ENCODE results near the gene RS1. TPM values are rescaled to one million over a fixed set of nuclear protein-coding genes. Genes with fewer than 3 reads are reported as not detected.

Gene RS1
- total RNA-seq, 4 donors from 2014 or later: not detected

GRCh38 chrX:18650662-18651061 is 21.2 kb downstream of the RS1 start:
- ATAC-seq: no peak
- Histone ChIP-seq H3K36me3 (no peaks in the 10 kb centered on the region), H3K9me3 (no peaks in the 10 kb centered on the region), H3K27me3 (no peaks in the 10 kb centered on the region), H3K27ac (no peak overlapping the region), H3K4me1 (no peaks in the 10 kb centered on the region), H3K4me3 (no peak overlapping the region)
- TF ChIP-seq POLR2A (IDR thresholded peaks at IDR 0.05): no peak
- intact Hi-C loops (cut with DNase I; ENCODE audit: low total_unique reads): no loop called here
- no peak for DNase-seq
- in situ Hi-C loops (cut with MboI; ENCODE audit: low sequenced_read_pairs in 4 of 4): no loop called here

GRCh38 chrX:18649498-18649951 is 22.4 kb downstream of the RS1 start:
- ATAC-seq (no peak), DNase-seq (no peak)
- H3K4me1 ChIP-seq: no peaks in the 10 kb centered on the region
- H3K27me3 ChIP-seq: no peaks in the 10 kb centered on the region
- H3K9me3 ChIP-seq: no peaks in the 10 kb centered on the region
- TF ChIP-seq CTCF (IDR thresholded peaks at IDR 0.05 in 4 of 5, conservative IDR thresholded peaks at IDR 0.05 in 1 of 5): no peak
- no peak overlapping the region for H3K27ac ChIP-seq
- in situ Hi-C loops (cut with MboI; ENCODE audit: low sequenced_read_pairs in 4 of 4): no loop called here
- no peaks in the 10 kb centered on the region for H3K36me3 ChIP-seq
- intact Hi-C loops (cut with DNase I; ENCODE audit: low total_unique reads): no loop called here
- no peak overlapping the region for H3K4me3 ChIP-seq

GRCh38 chrX:18647621-18648020 is 24.3 kb downstream of the RS1 start:
- intact Hi-C loops (cut with DNase I; ENCODE audit: low total_unique reads): no loop called here
- Histone ChIP-seq H3K9me3 (no peaks in the 10 kb centered on the region), H3K36me3 (no peaks in the 10 kb centered on the region), H3K4me3 (no peak overlapping the region), H3K27ac (no peak overlapping the region), H3K27me3 (no peaks in the 10 kb centered on the region), H3K4me1 (no peaks in the 10 kb centered on the region)
- DNase-seq: no peak
- ATAC-seq: no peak
- in situ Hi-C loops (cut with MboI; ENCODE audit: low sequenced_read_pairs in 4 of 4): no loop called here
- no peak for TF ChIP-seq POLR2A (IDR thresholded peaks at IDR 0.05)
- no peak for TF ChIP-seq CTCF (IDR thresholded peaks at IDR 0.05 in 4 of 5, conservative IDR thresholded peaks at IDR 0.05 in 1 of 5)

- H3K4me1 ChIP-seq: no peaks in the 10 kb centered on the region
Observed at GRCh38 chrX:18643853-18644252, 28.1 kb downstream of the RS1 start.

GRCh38 chrX:18643243-18643642 is 28.7 kb downstream of the RS1 start:
- H3K27me3 ChIP-seq: no peaks in the 10 kb centered on the region
- no peaks in the 10 kb centered on the region for H3K4me1 ChIP-seq
- no peak overlapping the region for H3K27ac ChIP-seq
- TF ChIP-seq POLR2A (IDR thresholded peaks at IDR 0.05) (no peak), CTCF (IDR thresholded peaks at IDR 0.05 in 4 of 5, conservative IDR thresholded peaks at IDR 0.05 in 1 of 5) (no peak)
- H3K4me3 ChIP-seq: no peak overlapping the region
- no peak for ATAC-seq
- intact Hi-C loops (cut with DNase I; ENCODE audit: low total_unique reads) (no loop called here), in situ Hi-C loops (cut with MboI; ENCODE audit: low sequenced_read_pairs in 4 of 4) (no loop called here)
- DNase-seq: no peak
- no peaks in the 10 kb centered on the region for H3K9me3 ChIP-seq
- no peaks in the 10 kb centered on the region for H3K36me3 ChIP-seq

More at GRCh38 chrX:18643853-18644252, 28.1 kb downstream of the RS1 start:
- H3K27me3 ChIP-seq: no peaks in the 10 kb centered on the region
- H3K4me3 ChIP-seq: no peak overlapping the region
- H3K27ac ChIP-seq: no peak overlapping the region
- no peak for ATAC-seq
- in situ Hi-C loops (cut with MboI; ENCODE audit: low sequenced_read_pairs in 4 of 4) (no loop called here), intact Hi-C loops (cut with DNase I; ENCODE audit: low total_unique reads) (no loop called here)
- no peaks in the 10 kb centered on the region for H3K36me3 ChIP-seq
- DNase-seq: no peak
- no peaks in the 10 kb centered on the region for H3K9me3 ChIP-seq
- TF ChIP-seq CTCF (IDR thresholded peaks at IDR 0.05 in 4 of 5, conservative IDR thresholded peaks at IDR 0.05 in 1 of 5) (no peak), POLR2A (IDR thresholded peaks at IDR 0.05) (no peak)
